Activated T-cell treated with anti-CD3 and anti-CD28 coated beads, Interleukin-2, amount 50 U/mL, for 72 hours (primary cell): ENCODE measurements around the gene ALAS1. TPM values are rescaled to one million over a fixed set of nuclear protein-coding genes. Genes with fewer than 3 reads are reported as not detected.

Experiments used
- ATAC-seq, 2 donors: fragments of 150-1000 bp; cut with Tn5 transposase; replicated peaks in 1 of 2; 2 replicates each; pipeline ENCODE4 v1.10.0; 2021; ENCODE audit warnings: moderate library complexity in 2 of 2, mild to moderate bottlenecking in 1 of 2
- DNase-seq, 2 donors: peaks; one replicate each; pipeline ENCODE4 v3.0.0; 2021 to 2022; ENCODE audit warnings: mixed read lengths in 1 of 2
- H3K27ac Mint-ChIP-seq: one replicate; pipeline ENCODE4 v1.8.0; 2022; ENCODE audit warnings: mild to moderate bottlenecking, moderate library complexity, mixed read lengths
- H3K27me3 Mint-ChIP-seq: one replicate; pipeline ENCODE4 v1.8.0; 2022; ENCODE audit warnings: low read depth, mixed read lengths
- H3K36me3 Mint-ChIP-seq, 2 donors: one replicate each; pipeline ENCODE4 v1.8.0; 2022; ENCODE audit warnings: mixed read lengths in 2 of 2, mild to moderate bottlenecking in 1 of 2; ENCODE audit not compliant: insufficient read depth in 2 of 2
- H3K4me1 Mint-ChIP-seq: one replicate; pipeline ENCODE4 v1.8.0; 2022; ENCODE audit warnings: low read depth, mixed read lengths
- H3K4me3 Mint-ChIP-seq, 2 donors: one replicate each; pipeline ENCODE4 v1.8.0; 2022; ENCODE audit warnings: mild to moderate bottlenecking in 2 of 2, mixed read lengths in 2 of 2, moderate library complexity in 2 of 2
- H3K9me3 Mint-ChIP-seq, 2 donors: one replicate each; pipeline ENCODE4 v1.8.0; 2022; ENCODE audit warnings: mixed read lengths in 2 of 2
- total RNA-seq, 2 donors: library from RNA; stranded (reverse); gene quantifications; one replicate each; pipeline ENCODE4 v1.2.3, GENCODE V29; 2022

The ALAS1 gene
- total RNA-seq, 2 donors from 2014 or later = 62.7 to 63.6 TPM

DNA sequence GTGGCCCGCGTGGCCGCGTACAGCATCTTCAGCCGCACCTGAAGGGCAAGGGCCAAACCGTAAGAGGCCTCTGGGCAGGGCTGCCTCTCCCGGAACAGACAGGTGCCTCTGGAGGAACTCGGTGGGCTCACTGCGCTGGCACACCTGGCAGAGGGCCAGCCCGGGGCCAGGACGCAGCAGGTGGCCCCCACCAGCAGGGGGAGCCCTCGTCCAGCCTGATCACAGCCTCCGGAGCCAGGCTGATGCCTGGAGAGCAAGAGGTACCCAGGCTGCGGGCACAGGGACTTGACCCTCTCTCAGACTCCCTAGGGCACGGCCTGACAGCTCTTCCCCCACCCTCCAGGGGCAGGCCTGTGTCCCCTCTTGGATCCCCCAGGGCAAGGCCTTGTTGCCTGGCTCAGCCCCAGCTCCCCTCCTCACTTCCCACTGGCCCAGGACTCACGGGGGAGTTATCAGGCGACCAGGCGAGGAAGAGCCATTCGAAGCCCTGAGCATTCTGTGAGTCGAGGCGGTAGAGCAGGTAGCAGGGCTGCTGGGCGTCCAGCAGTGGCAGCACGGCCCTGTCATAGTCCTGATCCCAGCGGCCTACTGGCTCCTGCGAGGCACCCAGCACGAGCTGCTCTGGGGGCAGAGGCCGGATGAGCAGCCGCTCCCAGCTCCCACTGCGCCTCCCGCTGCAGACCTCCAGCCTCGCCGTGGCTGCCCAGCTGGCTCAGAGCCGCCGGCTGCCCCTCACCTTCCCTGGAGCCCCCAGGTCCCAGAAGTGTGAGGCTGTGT, 33.7 kb downstream of the ALAS1 start:
- Mint-ChIP-seq H3K4me1 (peaks cover 56% of the 10 kb centered on the region), H3K9me3 (no peaks in the 10 kb centered on the region), H3K27me3 (no peaks in the 10 kb centered on the region), H3K36me3 (peaks cover 2 to 18% of the 10 kb centered on the region in 2 donors), H3K4me3 (peak overlapping the region; percentile 51 to 62), H3K27ac (no peak overlapping the region)
- ATAC-seq = peak; percentile 84 to 85
- peak; percentile 88 to 93 for DNase-seq

DNA sequence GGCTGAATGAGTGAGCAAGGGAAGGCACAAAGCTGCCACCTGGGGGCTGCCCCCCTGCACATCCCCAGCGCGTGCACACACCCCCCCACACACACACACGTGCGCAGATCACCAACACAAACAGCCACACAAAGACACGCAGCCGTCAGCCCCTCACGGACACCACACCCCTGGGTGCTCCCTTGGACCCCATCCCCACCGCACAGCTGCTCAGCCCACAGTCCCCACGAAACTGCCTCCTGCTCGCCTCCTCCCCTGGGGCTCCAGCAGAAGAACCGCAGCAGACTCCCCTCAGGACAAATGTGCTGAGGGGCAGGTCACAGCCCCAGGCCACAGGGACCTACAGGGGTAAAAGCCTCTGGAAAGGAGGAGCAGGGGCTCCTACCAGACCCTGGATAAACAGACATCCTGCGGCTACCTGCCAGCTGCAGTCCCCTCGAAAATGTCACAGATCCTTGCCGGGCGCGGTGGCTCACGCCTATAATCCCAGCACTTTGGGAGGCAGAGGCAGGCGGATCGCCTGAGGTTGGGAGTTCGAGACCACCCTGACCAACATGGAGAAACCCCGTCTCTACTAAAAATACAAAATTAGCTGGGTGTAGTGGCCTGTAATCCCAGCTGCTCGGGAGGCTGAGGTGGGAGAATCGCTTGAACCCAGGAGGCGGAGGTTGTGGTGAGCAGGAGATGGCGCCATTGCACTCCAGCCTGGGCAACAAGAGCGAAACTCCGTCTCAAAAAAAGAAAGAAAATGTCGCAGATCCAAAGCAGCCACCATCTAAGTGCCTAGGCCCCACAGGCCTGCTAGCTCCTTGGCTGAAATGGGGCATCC, 34.5 kb downstream of the ALAS1 start:
- peaks cover 58% of the 10 kb centered on the region for H3K4me1 Mint-ChIP-seq
- H3K27me3 Mint-ChIP-seq = no peaks in the 10 kb centered on the region
- H3K9me3 Mint-ChIP-seq = no peaks in the 10 kb centered on the region
- H3K4me3 Mint-ChIP-seq = peak overlapping the region in 1 of 2 donors; percentile 8
- DNase-seq (peak in 1 of 2 donors; percentile 46), ATAC-seq (peak in 1 of 2 donors; percentile 23)
- H3K27ac Mint-ChIP-seq = peak overlapping the region; percentile 75
- peaks cover 2 to 18% of the 10 kb centered on the region in 2 donors for H3K36me3 Mint-ChIP-seq

- Mint-ChIP-seq H3K4me3 (peak overlapping the region in 1 of 2 donors; percentile 20), H3K9me3 (no peaks in the 10 kb centered on the region), H3K27ac (peak overlapping the region; percentile 75), H3K36me3 (peaks cover 2 to 18% of the 10 kb centered on the region in 2 donors), H3K27me3 (no peaks in the 10 kb centered on the region), H3K4me1 (peaks cover 65% of the 10 kb centered on the region)
- ATAC-seq (no peak), DNase-seq (no peak)
Measured at GRCh38 chr3:52233108-52233591, 35.2 kb downstream of the ALAS1 start.

- Mint-ChIP-seq H3K4me3 (no peak overlapping the region), H3K27me3 (no peaks in the 10 kb centered on the region), H3K27ac (peak overlapping the region; percentile 75), H3K4me1 (peaks cover 68% of the 10 kb centered on the region), H3K9me3 (no peaks in the 10 kb centered on the region), H3K36me3 (peaks cover 6 to 18% of the 10 kb centered on the region in 2 donors)
- ATAC-seq = no peak
- DNase-seq = no peak
Measured at GRCh38 chr3:52233968-52234367, 36.0 kb downstream of the ALAS1 start.

- H3K4me1 Mint-ChIP-seq = peaks cover 74% of the 10 kb centered on the region
- H3K27me3 Mint-ChIP-seq = no peaks in the 10 kb centered on the region
- H3K9me3 Mint-ChIP-seq = no peaks in the 10 kb centered on the region
- H3K4me3 Mint-ChIP-seq = peak overlapping the region in 1 of 2 donors; percentile 36
- DNase-seq (no peak), ATAC-seq (no peak)
- peaks cover 10 to 19% of the 10 kb centered on the region in 2 donors for H3K36me3 Mint-ChIP-seq
- H3K27ac Mint-ChIP-seq = no peak overlapping the region
Measured at GRCh38 chr3:52234516-52235447, 36.8 kb downstream of the ALAS1 start.

- H3K27ac Mint-ChIP-seq = peak overlapping the region; percentile 3
- H3K36me3 Mint-ChIP-seq = peaks cover 13 to 14% of the 10 kb centered on the region in 2 donors
- no peaks in the 10 kb centered on the region for H3K27me3 Mint-ChIP-seq
- H3K9me3 Mint-ChIP-seq = no peaks in the 10 kb centered on the region
- peaks cover 88% of the 10 kb centered on the region for H3K4me1 Mint-ChIP-seq
- no peak for DNase-seq
- peak overlapping the region; percentile 19 to 29 for H3K4me3 Mint-ChIP-seq
- no peak for ATAC-seq
Measured at GRCh38 chr3:52236424-52236886, 38.5 kb downstream of the ALAS1 start.

DNA sequence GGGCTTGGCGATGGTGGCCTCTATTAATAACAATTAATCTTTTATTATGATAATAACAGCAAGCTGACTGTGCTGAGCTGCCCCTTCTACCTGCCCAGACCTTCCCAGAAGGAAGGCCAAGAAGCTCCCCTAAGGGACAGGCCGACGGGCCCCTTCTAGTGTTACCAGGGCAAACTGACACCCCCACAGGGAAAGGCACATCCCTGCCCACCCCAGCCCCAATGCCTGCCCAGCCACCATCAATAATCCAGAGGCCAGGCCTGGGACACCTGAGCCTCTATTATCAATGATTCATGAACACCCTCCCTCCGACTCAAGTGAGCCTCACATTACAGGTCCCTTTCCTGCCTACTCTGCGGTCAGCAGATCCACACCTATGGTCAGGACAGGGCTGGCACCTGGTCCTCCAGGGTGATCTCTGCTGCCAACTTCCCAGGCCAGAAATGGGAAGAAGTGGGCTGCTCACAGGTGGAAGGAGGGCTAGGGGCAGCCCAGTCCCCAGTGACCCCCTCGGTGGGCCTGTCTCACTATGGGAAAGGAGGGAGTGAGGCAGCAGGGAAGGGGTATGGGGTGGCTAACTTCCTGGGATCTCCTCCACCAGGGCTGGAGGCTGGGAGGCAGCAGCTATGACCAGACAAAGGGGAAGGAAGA, 39.2 kb downstream of the ALAS1 start:
- H3K4me1 Mint-ChIP-seq = peaks cover 88% of the 10 kb centered on the region

DNA sequence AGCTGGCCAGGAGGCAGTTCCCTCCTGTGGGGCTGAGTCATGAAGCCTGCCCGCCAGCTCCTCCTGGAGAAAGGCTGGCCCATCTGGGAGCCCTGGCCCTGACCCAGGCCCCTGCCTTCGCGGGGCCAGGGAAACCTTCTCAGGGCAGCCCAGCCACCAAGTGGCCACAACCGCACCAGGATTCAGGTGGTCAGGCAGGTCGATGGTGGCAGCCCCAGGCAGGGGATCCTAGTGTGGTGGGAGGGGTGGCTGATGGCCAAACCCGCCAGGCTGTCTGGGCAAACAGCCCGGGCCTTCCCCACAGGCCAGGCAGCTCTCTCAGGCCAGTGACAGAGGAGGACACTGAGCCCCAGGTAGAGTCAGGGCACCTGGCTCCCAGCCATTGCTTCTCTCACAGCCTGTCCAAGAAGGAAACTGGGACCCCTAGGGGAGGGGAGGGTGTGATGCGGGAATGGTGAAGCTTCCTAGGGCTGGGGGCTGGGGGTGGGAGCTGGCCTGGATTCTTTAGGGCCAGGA, 39.8 kb downstream of the ALAS1 start:
- no peaks in the 10 kb centered on the region for H3K27me3 Mint-ChIP-seq
- DNase-seq (no peak), ATAC-seq (no peak)
- no peak overlapping the region for H3K27ac Mint-ChIP-seq
- H3K9me3 Mint-ChIP-seq = no peaks in the 10 kb centered on the region
- peak overlapping the region; percentile 88 to 98 for H3K4me3 Mint-ChIP-seq
- H3K36me3 Mint-ChIP-seq = peaks cover 13 to 17% of the 10 kb centered on the region in 2 donors
- peaks cover 84% of the 10 kb centered on the region for H3K4me1 Mint-ChIP-seq

More for the DNA sequence above, 39.2 kb downstream of the ALAS1 start:
- H3K36me3 Mint-ChIP-seq = peaks cover 14 to 17% of the 10 kb centered on the region in 2 donors
- H3K27me3 Mint-ChIP-seq = no peaks in the 10 kb centered on the region
- DNase-seq (no peak), ATAC-seq (no peak)
- peak overlapping the region; percentile 88 to 98 for H3K4me3 Mint-ChIP-seq
- no peaks in the 10 kb centered on the region for H3K9me3 Mint-ChIP-seq
- peak overlapping the region; percentile 43 for H3K27ac Mint-ChIP-seq

DNA sequence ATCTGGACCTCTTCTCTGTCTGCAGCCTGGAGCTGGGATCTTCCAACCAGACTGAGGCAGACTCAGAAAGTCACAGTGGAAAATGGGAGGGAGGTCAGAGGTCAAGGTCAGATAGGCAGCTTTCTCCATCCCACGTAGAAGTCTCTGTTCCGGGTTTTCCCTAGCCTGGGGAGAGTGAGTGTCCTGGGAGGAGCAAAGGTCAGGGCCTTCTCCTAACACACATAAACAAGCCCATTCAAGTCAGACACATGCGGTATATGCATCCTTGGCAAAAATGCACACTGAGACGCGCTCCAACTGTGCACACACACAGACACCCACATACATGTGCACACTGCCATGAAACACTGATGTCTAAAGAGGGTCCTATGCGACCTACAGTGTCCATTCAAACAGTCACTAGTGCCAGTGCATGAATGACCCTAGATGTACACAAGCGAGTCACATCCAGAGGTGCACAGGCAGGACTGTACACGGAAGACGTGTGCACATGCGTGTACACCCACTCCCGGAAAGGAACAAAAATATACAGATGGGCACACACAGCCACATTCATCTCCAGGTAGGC, 40.3 kb downstream of the ALAS1 start:
- no peak for DNase-seq
- peak overlapping the region; percentile 88 to 98 for H3K4me3 Mint-ChIP-seq
- H3K4me1 Mint-ChIP-seq = peaks cover 83% of the 10 kb centered on the region
- H3K9me3 Mint-ChIP-seq = peaks cover 0 to 2% of the 10 kb centered on the region in 2 donors
- ATAC-seq = no peak
- no peaks in the 10 kb centered on the region for H3K27me3 Mint-ChIP-seq
- H3K27ac Mint-ChIP-seq = peak overlapping the region; percentile 44
- peaks cover 17 to 18% of the 10 kb centered on the region in 2 donors for H3K36me3 Mint-ChIP-seq

DNA sequence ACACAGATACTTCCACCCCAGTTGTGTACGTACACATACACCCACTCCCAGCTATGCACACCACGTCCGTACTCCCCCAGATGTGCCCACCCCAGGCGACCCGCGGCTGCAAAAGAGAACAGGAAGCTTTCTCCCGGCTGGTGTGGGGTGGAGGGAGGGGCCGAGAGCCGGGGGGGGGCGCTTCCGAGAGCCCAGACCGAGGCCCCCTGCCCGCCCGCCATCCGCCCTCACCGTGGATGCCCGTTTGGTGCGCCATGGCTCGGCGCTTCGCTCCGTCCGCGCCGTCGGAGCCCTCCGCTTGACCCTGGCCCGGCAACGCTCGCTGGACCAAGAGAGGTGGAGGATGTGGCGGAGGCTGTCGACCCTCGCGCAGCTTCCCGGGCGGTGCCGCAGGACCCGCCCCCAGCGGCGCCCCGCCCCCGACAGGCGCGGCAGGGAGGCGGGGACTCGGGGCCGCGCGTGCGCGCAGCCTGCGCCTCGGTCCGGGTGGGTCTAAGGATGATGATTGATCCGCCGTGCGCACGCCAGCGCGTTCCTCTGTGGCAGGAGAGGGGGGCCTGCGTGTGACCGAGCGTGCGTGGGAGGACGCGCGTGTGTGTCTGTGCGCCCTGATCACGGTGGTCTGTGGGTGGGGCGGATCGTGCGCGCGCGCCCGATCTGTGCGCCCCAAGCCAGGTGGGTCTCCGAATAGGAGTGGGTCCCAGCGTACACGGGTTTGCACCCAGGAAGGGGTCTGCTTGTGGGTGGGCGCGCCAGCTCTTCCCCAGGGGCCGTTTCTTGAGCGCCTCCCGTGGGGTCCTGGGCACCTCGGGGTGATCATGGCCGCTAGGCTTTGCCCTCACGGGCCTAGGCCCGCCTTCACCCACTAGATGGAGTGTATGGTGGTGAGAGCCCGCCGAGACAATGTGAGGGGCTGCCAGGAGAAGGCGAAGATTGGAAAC, 41.1 kb downstream of the ALAS1 start, which contains the start of gene TWF2:
Gene TWF2, minus strand, starts transcription at position 398 of the 941 bp plus-strand sequence. Its CDS starts 142 bp downstream, at position 256.
- DNase-seq (peak; percentile 89 to 94), ATAC-seq (peak; percentile 70 to 71)
- peaks cover 17 to 21% of the 10 kb centered on the region in 2 donors for H3K36me3 Mint-ChIP-seq
- H3K27me3 Mint-ChIP-seq = no peaks in the 10 kb centered on the region
- peak within 1 kb of the TSS; percentile 97 for H3K27ac Mint-ChIP-seq
- peaks cover 2 to 3% of the 10 kb centered on the region in 2 donors for H3K9me3 Mint-ChIP-seq
- peaks cover 83% of the 10 kb centered on the region for H3K4me1 Mint-ChIP-seq
- H3K4me3 Mint-ChIP-seq = peak within 1 kb of the TSS; percentile 88 to 98
